ENCODE results near the gene CMTM2.

DNA sequence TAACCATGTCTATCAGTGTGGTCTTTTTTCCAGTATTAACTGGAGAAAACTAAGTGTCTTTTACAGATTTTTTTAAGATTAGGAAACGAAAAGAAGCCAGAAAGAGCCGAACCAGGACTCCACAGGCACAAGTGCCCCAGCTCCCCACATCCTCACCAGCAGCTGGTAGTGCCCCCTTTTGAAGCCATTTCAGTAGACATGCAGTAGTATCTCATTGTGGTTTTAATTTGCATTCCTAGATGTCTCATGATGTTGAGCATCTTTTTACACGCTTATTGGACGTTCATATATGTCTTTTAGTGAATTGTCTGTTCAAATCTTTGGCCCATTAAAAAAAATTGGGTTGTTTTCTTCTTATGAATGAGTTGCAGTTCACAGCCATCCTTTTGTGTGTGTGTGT, 20.5 kb downstream of the CMTM2 start:
- TF ChIP-seq, protein P1, sequence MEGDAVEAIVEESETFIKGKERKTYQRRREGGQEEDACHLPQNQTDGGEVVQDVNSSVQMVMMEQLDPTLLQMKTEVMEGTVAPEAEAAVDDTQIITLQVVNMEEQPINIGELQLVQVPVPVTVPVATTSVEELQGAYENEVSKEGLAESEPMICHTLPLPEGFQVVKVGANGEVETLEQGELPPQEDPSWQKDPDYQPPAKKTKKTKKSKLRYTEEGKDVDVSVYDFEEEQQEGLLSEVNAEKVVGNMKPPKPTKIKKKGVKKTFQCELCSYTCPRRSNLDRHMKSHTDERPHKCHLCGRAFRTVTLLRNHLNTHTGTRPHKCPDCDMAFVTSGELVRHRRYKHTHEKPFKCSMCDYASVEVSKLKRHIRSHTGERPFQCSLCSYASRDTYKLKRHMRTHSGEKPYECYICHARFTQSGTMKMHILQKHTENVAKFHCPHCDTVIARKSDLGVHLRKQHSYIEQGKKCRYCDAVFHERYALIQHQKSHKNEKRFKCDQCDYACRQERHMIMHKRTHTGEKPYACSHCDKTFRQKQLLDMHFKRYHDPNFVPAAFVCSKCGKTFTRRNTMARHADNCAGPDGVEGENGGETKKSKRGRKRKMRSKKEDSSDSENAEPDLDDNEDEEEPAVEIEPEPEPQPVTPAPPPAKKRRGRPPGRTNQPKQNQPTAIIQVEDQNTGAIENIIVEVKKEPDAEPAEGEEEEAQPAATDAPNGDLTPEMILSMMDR (IDR thresholded peaks at IDR 0.05; ENCODE audit: insufficient read depth, low read length, poor library complexity, severe bottlenecking) = no peak
- no peak for TF ChIP-seq EZH2phosphoT487 (conservative IDR thresholded peaks at IDR 0.05; ENCODE audit: low read length)
